Activated T-cell treated with anti-CD3 and anti-CD28 coated beads, Interleukin-2, amount 50 U/mL, for 24 hours (primary cell): ENCODE measurements around the gene OR8B12.
A peak's percentile ranks its signal among the peaks of the same experiment; 100 is the strongest.

ENCODE experiments used
- DNase-seq: peaks from one replicate; pipeline ENCODE4 v3.0.0-alpha.2; 2020
- H3K27ac Mint-ChIP-seq: 2 replicates; pipeline ENCODE4 v1.8.0; 2020; ENCODE audit warnings: mild to moderate bottlenecking, mixed read lengths
- H3K27me3 Mint-ChIP-seq: 2 replicates; pipeline ENCODE4 v1.8.0; 2020; ENCODE audit warnings: mixed read lengths
- H3K36me3 Mint-ChIP-seq: 2 replicates; pipeline ENCODE4 v1.8.0; 2020; ENCODE audit warnings: low read depth, mixed read lengths
- H3K4me1 Mint-ChIP-seq: 2 replicates; pipeline ENCODE4 v1.8.0; 2020; ENCODE audit warnings: low read depth, mixed read lengths
- H3K4me3 Mint-ChIP-seq: 2 replicates; pipeline ENCODE4 v1.8.0; 2020; ENCODE audit warnings: mild to moderate bottlenecking, moderate library complexity, mixed read lengths
- H3K9me3 Mint-ChIP-seq: 2 replicates; pipeline ENCODE4 v1.8.0; 2020; ENCODE audit warnings: mixed read lengths

Gene OR8B12

GRCh38 chr11:124543554-124543953, at the start of gene OR8B12:
OR8B12 (minus strand) TSS chr11:124543654; CDS start chr11:124543654, 0 bp downstream.
- Mint-ChIP-seq H3K4me3 (no peak within 1 kb of the TSS), H3K27ac (no peak within 1 kb of the TSS), H3K27me3 (peaks cover 19% of the 10 kb centered on the region), H3K36me3 (no peaks in the 10 kb centered on the region), H3K4me1 (no peaks in the 10 kb centered on the region), H3K9me3 (no peaks in the 10 kb centered on the region)
- DNase-seq, result no peak

GRCh38 chr11:124592627-124593026, 49.2 kb upstream of the OR8B12 start:
- no peak overlapping the region for H3K4me3 Mint-ChIP-seq
- H3K27me3 Mint-ChIP-seq, result peaks cover 31% of the 10 kb centered on the region
- no peak for DNase-seq
- no peaks in the 10 kb centered on the region for H3K9me3 Mint-ChIP-seq
- no peaks in the 10 kb centered on the region for H3K4me1 Mint-ChIP-seq
- H3K36me3 Mint-ChIP-seq, result no peaks in the 10 kb centered on the region
- no peak overlapping the region for H3K27ac Mint-ChIP-seq

- no peak overlapping the region for H3K4me3 Mint-ChIP-seq
- no peak overlapping the region for H3K27ac Mint-ChIP-seq
- no peaks in the 10 kb centered on the region for H3K36me3 Mint-ChIP-seq
- H3K9me3 Mint-ChIP-seq, result no peaks in the 10 kb centered on the region
- peaks cover 35% of the 10 kb centered on the region for H3K27me3 Mint-ChIP-seq
- no peaks in the 10 kb centered on the region for H3K4me1 Mint-ChIP-seq
- DNase-seq, result no peak
Measured at GRCh38 chr11:124591430-124591829, 48.0 kb upstream of the OR8B12 start.

GRCh38 chr11:124586238-124586860, 42.9 kb upstream of the OR8B12 start:
- H3K36me3 Mint-ChIP-seq, result no peaks in the 10 kb centered on the region
- H3K4me3 Mint-ChIP-seq, result no peak overlapping the region
- peak; percentile 54 for DNase-seq

GRCh38 chr11:124584681-124585372, 41.4 kb upstream of the OR8B12 start:
- Mint-ChIP-seq H3K27ac (no peak overlapping the region), H3K4me1 (no peaks in the 10 kb centered on the region), H3K27me3 (peaks cover 17% of the 10 kb centered on the region), H3K4me3 (no peak overlapping the region), H3K36me3 (no peaks in the 10 kb centered on the region), H3K9me3 (no peaks in the 10 kb centered on the region)
- DNase-seq, result no peak

More at GRCh38 chr11:124586238-124586860, 42.9 kb upstream of the OR8B12 start:
- H3K27me3 Mint-ChIP-seq, result peaks cover 17% of the 10 kb centered on the region
- H3K4me1 Mint-ChIP-seq, result no peaks in the 10 kb centered on the region
- no peak overlapping the region for H3K27ac Mint-ChIP-seq
- no peaks in the 10 kb centered on the region for H3K9me3 Mint-ChIP-seq

GRCh38 chr11:124583781-124584180, 40.3 kb upstream of the OR8B12 start:
- DNase-seq, result no peak
- Mint-ChIP-seq H3K4me1 (no peaks in the 10 kb centered on the region), H3K27ac (no peak overlapping the region), H3K36me3 (no peaks in the 10 kb centered on the region), H3K27me3 (peaks cover 17% of the 10 kb centered on the region), H3K4me3 (no peak overlapping the region), H3K9me3 (no peaks in the 10 kb centered on the region)

GRCh38 chr11:124582565-124582964, 39.1 kb upstream of the OR8B12 start:
- DNase-seq, result no peak
- no peak overlapping the region for H3K27ac Mint-ChIP-seq
- H3K4me1 Mint-ChIP-seq, result no peaks in the 10 kb centered on the region
- no peak overlapping the region for H3K4me3 Mint-ChIP-seq
- no peaks in the 10 kb centered on the region for H3K9me3 Mint-ChIP-seq
- H3K36me3 Mint-ChIP-seq, result no peaks in the 10 kb centered on the region
- H3K27me3 Mint-ChIP-seq, result peaks cover 11% of the 10 kb centered on the region

GRCh38 chr11:124581817-124582216, 38.4 kb upstream of the OR8B12 start:
- Mint-ChIP-seq H3K9me3 (no peaks in the 10 kb centered on the region), H3K27ac (no peak overlapping the region), H3K27me3 (peaks cover 4% of the 10 kb centered on the region), H3K4me1 (no peaks in the 10 kb centered on the region), H3K4me3 (no peak overlapping the region), H3K36me3 (no peaks in the 10 kb centered on the region)
- no peak for DNase-seq

GRCh38 chr11:124578761-124579160, 35.3 kb upstream of the OR8B12 start:
- Mint-ChIP-seq H3K27me3 (peaks cover 6% of the 10 kb centered on the region), H3K36me3 (no peaks in the 10 kb centered on the region), H3K4me1 (no peaks in the 10 kb centered on the region), H3K27ac (no peak overlapping the region), H3K4me3 (no peak overlapping the region), H3K9me3 (no peaks in the 10 kb centered on the region)
- no peak for DNase-seq

- H3K9me3 Mint-ChIP-seq, result no peaks in the 10 kb centered on the region
- no peak overlapping the region for H3K4me3 Mint-ChIP-seq
- no peaks in the 10 kb centered on the region for H3K4me1 Mint-ChIP-seq
- H3K36me3 Mint-ChIP-seq, result no peaks in the 10 kb centered on the region
- no peak for DNase-seq
- no peak overlapping the region for H3K27ac Mint-ChIP-seq
- peaks cover 11% of the 10 kb centered on the region for H3K27me3 Mint-ChIP-seq
Measured at GRCh38 chr11:124577716-124578427, 34.4 kb upstream of the OR8B12 start.

GRCh38 chr11:124570160-124570559, 26.7 kb upstream of the OR8B12 start:
- H3K27me3 Mint-ChIP-seq, result peaks cover 22% of the 10 kb centered on the region
- no peaks in the 10 kb centered on the region for H3K36me3 Mint-ChIP-seq
- H3K4me3 Mint-ChIP-seq, result no peak overlapping the region
- DNase-seq, result no peak
- no peak overlapping the region for H3K27ac Mint-ChIP-seq
- H3K9me3 Mint-ChIP-seq, result no peaks in the 10 kb centered on the region
- no peaks in the 10 kb centered on the region for H3K4me1 Mint-ChIP-seq

- Mint-ChIP-seq H3K4me3 (no peak within 1 kb of the TSS), H3K9me3 (no peaks in the 10 kb centered on the region), H3K4me1 (no peaks in the 10 kb centered on the region), H3K36me3 (no peaks in the 10 kb centered on the region), H3K27ac (no peak within 1 kb of the TSS), H3K27me3 (peaks cover 20% of the 10 kb centered on the region)
- DNase-seq, result no peak
Measured at GRCh38 chr11:124569697-124570096, 26.2 kb upstream of the OR8B12 start, which contains the start of gene OR8A1. OR8A1 (plus strand) TSS chr11:124569997; CDS start chr11:124570120, 123 bp downstream.

GRCh38 chr11:124556828-124557227, 13.4 kb upstream of the OR8B12 start:
- no peak for DNase-seq
- H3K27me3 Mint-ChIP-seq, result peaks cover 11% of the 10 kb centered on the region
- H3K27ac Mint-ChIP-seq, result no peak overlapping the region
- H3K9me3 Mint-ChIP-seq, result peaks cover 3% of the 10 kb centered on the region
- no peak overlapping the region for H3K4me3 Mint-ChIP-seq
- no peaks in the 10 kb centered on the region for H3K4me1 Mint-ChIP-seq
- no peaks in the 10 kb centered on the region for H3K36me3 Mint-ChIP-seq

- H3K27ac Mint-ChIP-seq, result no peak overlapping the region
- no peak overlapping the region for H3K4me3 Mint-ChIP-seq
- H3K27me3 Mint-ChIP-seq, result peaks cover 11% of the 10 kb centered on the region
- H3K9me3 Mint-ChIP-seq, result peaks cover 3% of the 10 kb centered on the region
- no peaks in the 10 kb centered on the region for H3K36me3 Mint-ChIP-seq
- no peak for DNase-seq
- no peaks in the 10 kb centered on the region for H3K4me1 Mint-ChIP-seq
Measured at GRCh38 chr11:124551987-124552386, 8.5 kb upstream of the OR8B12 start.

- Mint-ChIP-seq H3K27ac (no peak overlapping the region), H3K9me3 (peaks cover 3% of the 10 kb centered on the region), H3K36me3 (no peaks in the 10 kb centered on the region), H3K4me3 (no peak overlapping the region), H3K4me1 (no peaks in the 10 kb centered on the region), H3K27me3 (peaks cover 11% of the 10 kb centered on the region)
- no peak for DNase-seq
Measured at GRCh38 chr11:124551189-124551588, 7.7 kb upstream of the OR8B12 start.
